ENCODE data around the gene PGK1. TPM values are rescaled to one million over a fixed set of nuclear protein-coding genes. Genes with fewer than 3 reads are reported as not detected.
"Not testable (repeated sequence)": the region's sequence is repeated elsewhere in the genome, so short reads cannot be mapped to it uniquely, and the experiment has no call there.

PGK1 gene
- total RNA-seq, 4 donors from 2014 or later, result 174 to 270 (median 207) TPM

- TF ChIP-seq CTCF (IDR thresholded peaks at IDR 0.05), result no peak
- DNase-seq (ENCODE audit: low spot score), result no peak
- ATAC-seq (ENCODE audit: low FRiP score), result no peak
Measured at GRCh38 chrX:78074088-78074487, 30.0 kb upstream of the PGK1 start.

- no peak for TF ChIP-seq CTCF (IDR thresholded peaks at IDR 0.05)
- DNase-seq (ENCODE audit: low spot score) (no peak), ATAC-seq (ENCODE audit: low FRiP score) (no peak)
Measured at GRCh38 chrX:78075787-78076389, 28.2 kb upstream of the PGK1 start.

GRCh38 chrX:78081413-78081812 is 22.6 kb upstream of the PGK1 start:
- ATAC-seq (ENCODE audit: low FRiP score); DNase-seq (ENCODE audit: low spot score): not testable (repeated sequence)

DNA sequence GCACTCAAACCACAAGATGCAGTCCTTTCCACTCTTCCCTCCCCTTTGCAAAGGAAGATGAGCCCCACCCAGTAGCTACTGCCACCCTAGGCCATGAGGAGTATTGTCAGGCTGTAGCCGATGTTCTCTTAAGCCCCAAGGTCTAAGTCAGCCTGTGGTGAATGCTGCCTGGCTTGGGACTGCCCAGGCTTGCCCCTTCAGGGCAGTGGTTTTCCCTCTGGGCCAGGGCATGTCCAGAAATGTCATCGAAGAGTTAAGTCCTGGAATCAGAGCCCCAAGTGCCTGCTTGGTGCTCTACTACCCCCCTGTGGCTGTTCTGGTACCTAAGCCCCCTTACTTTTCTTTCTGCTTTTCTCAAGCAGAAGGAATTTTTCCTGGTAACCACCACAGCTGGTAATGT is 11.8 kb upstream of the PGK1 start:
- no peak for TF ChIP-seq CTCF (IDR thresholded peaks at IDR 0.05)
- DNase-seq (ENCODE audit: low spot score), result no peak
- no peak for ATAC-seq (ENCODE audit: low FRiP score)

DNA sequence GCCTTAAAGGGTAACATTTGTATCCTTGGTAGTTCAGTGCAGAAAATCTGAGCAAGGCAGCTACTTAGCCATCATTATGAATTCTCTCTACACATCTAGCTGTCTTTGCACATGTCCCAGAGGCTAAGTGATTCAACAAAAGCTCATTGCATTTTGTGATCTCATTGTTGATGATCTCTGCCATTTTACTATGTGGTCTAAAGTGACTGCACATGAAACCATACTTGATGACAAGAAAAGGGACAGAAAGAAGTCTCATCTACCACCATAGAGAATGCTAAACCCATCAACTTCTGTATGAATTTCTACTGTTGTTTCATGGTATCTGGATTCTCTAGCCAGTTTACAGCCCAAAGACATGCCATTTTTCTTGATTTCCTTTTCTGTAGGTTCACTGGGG is 5.9 kb upstream of the PGK1 start:
- TF ChIP-seq CTCF (IDR thresholded peaks at IDR 0.05), result no peak
- DNase-seq (ENCODE audit: low spot score) (no peak), ATAC-seq (ENCODE audit: low FRiP score) (no peak)

DNA sequence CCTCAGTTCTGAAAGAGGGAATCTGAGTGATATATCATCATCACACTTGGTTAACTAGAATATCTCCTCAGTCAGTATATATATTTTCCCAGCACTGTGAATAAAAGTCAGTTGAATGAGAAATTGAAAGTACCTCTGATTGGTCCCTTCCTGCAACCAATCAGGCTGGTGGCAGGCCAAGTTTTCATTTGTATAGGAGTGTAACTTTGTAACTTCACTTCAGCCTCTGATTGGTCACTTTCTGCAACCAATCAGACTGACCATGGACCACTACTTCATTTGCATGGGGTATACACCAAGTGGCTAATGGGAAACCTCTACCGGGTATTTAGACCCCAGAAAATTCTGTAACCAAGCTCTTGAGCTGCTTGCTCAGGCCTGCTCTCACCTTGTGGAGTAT is 2.0 kb upstream of the PGK1 start:
- no peak for TF ChIP-seq CTCF (IDR thresholded peaks at IDR 0.05)
- DNase-seq (ENCODE audit: low spot score) (no peak), ATAC-seq (ENCODE audit: low FRiP score) (no peak)

GRCh38 chrX:78103001-78103622 is 936 bp upstream of the PGK1 start:
- TF ChIP-seq CTCF (IDR thresholded peaks at IDR 0.05), result no peak
- no peak for DNase-seq (ENCODE audit: low spot score)

More at GRCh38 chrX:78103001-78103622, 936 bp upstream of the PGK1 start:
- no peak for ATAC-seq (ENCODE audit: low FRiP score)
